HEK293 (cell line): ENCODE data around the gene SRSF11.

Experiments used
- CTCF ChIA-PET: fragments of 350-600 bp; formaldehyde crosslinking; extraction: SDS; loops from one replicate; lab custom pipeline; 2021; ENCODE audit warnings: antibody characterized with exemption; lab: Yijun Ruan, JAX
- POLR2A ChIA-PET: fragments of 300-600 bp; formaldehyde crosslinking; extraction: SDS; loops from one replicate; lab custom pipeline; 2020; ENCODE audit warnings: antibody characterized with exemption, inconsistent platforms; lab: Yijun Ruan, JAX
- H3K27ac ChIP-seq: fragments of 200-500 bp; sonication (Bioruptor generic); 2 replicates; pipeline ENCODE4 v1.5.1; 2014; ENCODE audit warnings: low read depth, low read length, control low read depth, inconsistent platforms; ENCODE audit errors: extremely low read depth
- H3K36me3 ChIP-seq, 2 experiments: fragments of 200-500 bp in 1 of 2; sonication (Bioruptor generic) in 1 of 2; 1 replicate in 1 of 2; 2 replicates in 1 of 2; pipeline ENCODE4 v1.5.1; 2014 to 2017; ENCODE audit warnings: inconsistent platforms in 2 of 2, low read length in 2 of 2; ENCODE audit not compliant: control insufficient read depth in 2 of 2, insufficient read depth in 1 of 2
- H3K4me1 ChIP-seq: fragments of 200-500 bp; sonication (Bioruptor generic); 2 replicates; pipeline ENCODE4 v1.5.1; 2014; ENCODE audit warnings: mild to moderate bottlenecking, low read length, inconsistent platforms; ENCODE audit not compliant: control insufficient read depth, insufficient read depth
- H3K4me3 ChIP-seq: 2 replicates; pipeline ENCODE4 v1.5.1; 2011; ENCODE audit warnings: low read depth, mild to moderate bottlenecking, control low read depth, low read length, moderate library complexity
- H3K9me3 ChIP-seq: fragments of 200-500 bp; sonication (Bioruptor generic); 2 replicates; pipeline ENCODE4 v1.5.1; 2014; ENCODE audit warnings: low read depth, low read length, inconsistent platforms; ENCODE audit not compliant: control insufficient read depth, insufficient read depth
- GLI2 ChIP-seq: fragments of 450-650 bp; formaldehyde crosslinking; IDR thresholded peaks from 2 replicates; pipeline ENCODE4; 2017; ENCODE audit warnings: missing biosample characterization, missing genetic modification characterization, low read depth, borderline replicate concordance
- GLIS2 ChIP-seq: fragments of 450-650 bp; formaldehyde crosslinking; IDR thresholded peaks from 2 replicates; pipeline ENCODE4 v1.5.1; 2016; ENCODE audit warnings: missing biosample characterization, missing genetic modification characterization
- MYNN ChIP-seq: fragments of 450-650 bp; formaldehyde crosslinking; IDR thresholded peaks from 2 replicates; pipeline ENCODE4 v1.5.1; 2016; ENCODE audit warnings: missing biosample characterization, missing genetic modification characterization, borderline replicate concordance
- OSR2 ChIP-seq: fragments of 450-650 bp; formaldehyde crosslinking; IDR thresholded peaks from 2 replicates; pipeline ENCODE4 v1.5.1; 2016; ENCODE audit warnings: missing biosample characterization, missing genetic modification characterization
- REPIN1 ChIP-seq: fragments of 450-650 bp; formaldehyde crosslinking; IDR thresholded peaks from 2 replicates; pipeline ENCODE4 v1.5.1; 2017; ENCODE audit warnings: missing biosample characterization, missing genetic modification characterization, low read depth
- SCRT2 ChIP-seq: fragments of 450-650 bp; formaldehyde crosslinking; IDR thresholded peaks from 2 replicates; pipeline ENCODE4 v1.5.1; 2016; ENCODE audit warnings: missing biosample characterization, missing genetic modification characterization
- ZBTB20 ChIP-seq: fragments of 450-650 bp; formaldehyde crosslinking; IDR thresholded peaks from 2 replicates; pipeline ENCODE4 v1.5.1; 2016; ENCODE audit warnings: missing biosample characterization, missing genetic modification characterization
- ZIC2 ChIP-seq: fragments of 450-650 bp; formaldehyde crosslinking; IDR thresholded peaks from 2 replicates; pipeline ENCODE4 v1.5.1; 2016; ENCODE audit warnings: missing biosample characterization, missing genetic modification characterization
- ZNF169 ChIP-seq: fragments of 450-650 bp; formaldehyde crosslinking; IDR thresholded peaks from 2 replicates; pipeline ENCODE4 v1.5.1; 2016; ENCODE audit warnings: missing biosample characterization, missing genetic modification characterization
- ZNF311 ChIP-seq: fragments of 450-650 bp; formaldehyde crosslinking; IDR thresholded peaks from 2 replicates; pipeline ENCODE4 v1.5.1; 2017; ENCODE audit warnings: missing biosample characterization, missing genetic modification characterization, borderline replicate concordance
- ZNF341 ChIP-seq: fragments of 450-650 bp; formaldehyde crosslinking; IDR thresholded peaks from 2 replicates; pipeline ENCODE4; 2016; ENCODE audit warnings: low read depth, missing biosample characterization, missing genetic modification characterization
- ZNF366 ChIP-seq: fragments of 450-650 bp; formaldehyde crosslinking; conservative IDR thresholded peaks from 2 replicates; pipeline ENCODE4 v1.5.1; 2016; ENCODE audit warnings: missing biosample characterization, missing genetic modification characterization
- ZNF394 ChIP-seq: fragments of 450-650 bp; formaldehyde crosslinking; IDR thresholded peaks from 2 replicates; pipeline ENCODE4 v1.5.1; 2016; ENCODE audit warnings: missing biosample characterization, missing genetic modification characterization, mild to moderate bottlenecking, moderate library complexity, borderline replicate concordance
- ZNF404 ChIP-seq: fragments of 450-650 bp; formaldehyde crosslinking; IDR thresholded peaks from 2 replicates; pipeline ENCODE4 v1.5.1; 2017; ENCODE audit warnings: missing biosample characterization, missing genetic modification characterization
- ZNF548 ChIP-seq: fragments of 450-650 bp; formaldehyde crosslinking; IDR thresholded peaks from 2 replicates; pipeline ENCODE4 v1.5.1; 2016; ENCODE audit warnings: missing biosample characterization, missing genetic modification characterization
- ZNF571 ChIP-seq: fragments of 450-650 bp; formaldehyde crosslinking; IDR thresholded peaks from 2 replicates; pipeline ENCODE4 v1.5.0; 2017; ENCODE audit warnings: missing biosample characterization, missing genetic modification characterization
- ZNF585B ChIP-seq: fragments of 450-650 bp; formaldehyde crosslinking; IDR thresholded peaks from 2 replicates; pipeline ENCODE4 v1.5.1; 2016; ENCODE audit warnings: missing biosample characterization, missing genetic modification characterization
- ZNF596 ChIP-seq: fragments of 450-650 bp; IDR thresholded peaks from 2 replicates; pipeline ENCODE4 v1.5.0; 2018; ENCODE audit warnings: missing biosample characterization, mild to moderate bottlenecking, missing genetic modification characterization, moderate library complexity
- ZNF623 ChIP-seq: fragments of 450-650 bp; formaldehyde crosslinking; IDR thresholded peaks from 2 replicates; pipeline ENCODE4 v1.5.1; 2016; ENCODE audit warnings: missing biosample characterization, missing genetic modification characterization
- ZNF785 ChIP-seq: fragments of 450-650 bp; formaldehyde crosslinking; IDR thresholded peaks from 2 replicates; pipeline ENCODE4 v1.5.1; 2016; ENCODE audit warnings: missing biosample characterization, missing genetic modification characterization
- ZNF791 ChIP-seq: fragments of 450-650 bp; formaldehyde crosslinking; IDR thresholded peaks from 2 replicates; pipeline ENCODE4 v1.5.1; 2016; ENCODE audit warnings: missing biosample characterization, missing genetic modification characterization
- ZSCAN30 ChIP-seq: fragments of 450-650 bp; IDR thresholded peaks from 2 replicates; pipeline ENCODE4 v1.5.1; 2018; ENCODE audit warnings: missing biosample characterization, mild to moderate bottlenecking, missing genetic modification characterization, moderate library complexity
- TF ChIP-seq, protein P1 (sequence below): fragments of 450-650 bp; formaldehyde crosslinking; IDR thresholded peaks from 2 replicates; pipeline ENCODE4 v1.5.1; 2016; ENCODE audit warnings: missing biosample characterization, missing genetic modification characterization
- TF ChIP-seq, protein P2 (sequence below): fragments of 450-650 bp; IDR thresholded peaks from 2 replicates; pipeline ENCODE4 v1.5.1; 2018; ENCODE audit warnings: missing biosample characterization, mild to moderate bottlenecking, missing genetic modification characterization
- TF ChIP-seq, protein P3 (sequence below): fragments of 450-650 bp; formaldehyde crosslinking; IDR thresholded peaks from 2 replicates; pipeline ENCODE4 v1.5.1; 2016; ENCODE audit warnings: missing biosample characterization, missing genetic modification characterization
- TF ChIP-seq, protein P4 (sequence below): fragments of 450-650 bp; formaldehyde crosslinking; IDR thresholded peaks from 2 replicates; pipeline ENCODE4 v1.5.1; 2017; ENCODE audit warnings: missing biosample characterization, missing genetic modification characterization

The SRSF11 gene

DNA sequence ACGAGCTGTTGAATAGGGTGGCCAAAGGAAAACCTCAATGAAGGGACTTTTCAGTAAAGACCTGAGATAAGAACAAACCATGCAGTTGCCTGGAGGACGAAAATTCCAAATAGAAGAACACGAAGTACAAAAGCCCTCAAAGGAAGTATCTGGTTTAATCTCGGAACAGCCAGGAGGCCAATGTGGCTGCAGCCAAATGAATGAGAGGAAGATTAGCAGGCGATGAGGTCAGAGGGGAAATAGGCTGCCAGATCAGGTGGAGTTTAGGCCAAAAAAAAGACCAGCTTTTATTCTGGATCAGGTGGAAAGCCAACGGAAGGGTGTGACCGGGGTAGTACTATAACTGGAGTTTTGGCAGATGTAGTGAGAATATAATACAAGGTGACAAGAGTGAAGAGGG is 43.7 kb downstream of the SRSF11 start:
- Histone ChIP-seq H3K9me3 (no peaks in the 10 kb centered on the region), H3K4me3 (no peak overlapping the region), H3K27ac (no peak overlapping the region), H3K4me1 (no peaks in the 10 kb centered on the region), H3K36me3 (peaks cover 4 to 28% of the 10 kb centered on the region in 2 experiments; a peak in 2 of 3 replicates)
- CTCF ChIA-PET: no interaction called here
- TF ChIP-seq, protein P1, sequence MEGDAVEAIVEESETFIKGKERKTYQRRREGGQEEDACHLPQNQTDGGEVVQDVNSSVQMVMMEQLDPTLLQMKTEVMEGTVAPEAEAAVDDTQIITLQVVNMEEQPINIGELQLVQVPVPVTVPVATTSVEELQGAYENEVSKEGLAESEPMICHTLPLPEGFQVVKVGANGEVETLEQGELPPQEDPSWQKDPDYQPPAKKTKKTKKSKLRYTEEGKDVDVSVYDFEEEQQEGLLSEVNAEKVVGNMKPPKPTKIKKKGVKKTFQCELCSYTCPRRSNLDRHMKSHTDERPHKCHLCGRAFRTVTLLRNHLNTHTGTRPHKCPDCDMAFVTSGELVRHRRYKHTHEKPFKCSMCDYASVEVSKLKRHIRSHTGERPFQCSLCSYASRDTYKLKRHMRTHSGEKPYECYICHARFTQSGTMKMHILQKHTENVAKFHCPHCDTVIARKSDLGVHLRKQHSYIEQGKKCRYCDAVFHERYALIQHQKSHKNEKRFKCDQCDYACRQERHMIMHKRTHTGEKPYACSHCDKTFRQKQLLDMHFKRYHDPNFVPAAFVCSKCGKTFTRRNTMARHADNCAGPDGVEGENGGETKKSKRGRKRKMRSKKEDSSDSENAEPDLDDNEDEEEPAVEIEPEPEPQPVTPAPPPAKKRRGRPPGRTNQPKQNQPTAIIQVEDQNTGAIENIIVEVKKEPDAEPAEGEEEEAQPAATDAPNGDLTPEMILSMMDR (tag by site-specific recombination): no peak
- TF ChIP-seq ZNF571 (tag by site-specific recombination) (no peak), ZNF548 (no peak), ZNF623 (tag by site-specific recombination) (no peak), ZNF169 (tag by site-specific recombination) (no peak), OSR2 (no peak), ZNF366 (no peak), GLI2 (no peak), GLIS2 (no peak), ZNF394 (no peak), ZNF404 (tag by site-specific recombination) (no peak), ZSCAN30 (tag by site-specific recombination) (no peak), ZNF341 (tag by site-specific recombination) (no peak)
- TF ChIP-seq, protein P2, sequence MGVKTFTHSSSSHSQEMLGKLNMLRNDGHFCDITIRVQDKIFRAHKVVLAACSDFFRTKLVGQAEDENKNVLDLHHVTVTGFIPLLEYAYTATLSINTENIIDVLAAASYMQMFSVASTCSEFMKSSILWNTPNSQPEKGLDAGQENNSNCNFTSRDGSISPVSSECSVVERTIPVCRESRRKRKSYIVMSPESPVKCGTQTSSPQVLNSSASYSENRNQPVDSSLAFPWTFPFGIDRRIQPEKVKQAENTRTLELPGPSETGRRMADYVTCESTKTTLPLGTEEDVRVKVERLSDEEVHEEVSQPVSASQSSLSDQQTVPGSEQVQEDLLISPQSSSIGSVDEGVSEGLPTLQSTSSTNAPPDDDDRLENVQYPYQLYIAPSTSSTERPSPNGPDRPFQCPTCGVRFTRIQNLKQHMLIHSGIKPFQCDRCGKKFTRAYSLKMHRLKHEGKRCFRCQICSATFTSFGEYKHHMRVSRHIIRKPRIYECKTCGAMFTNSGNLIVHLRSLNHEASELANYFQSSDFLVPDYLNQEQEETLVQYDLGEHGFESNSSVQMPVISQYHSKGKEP (tag by site-specific recombination): no peak
- TF ChIP-seq, protein P3, sequence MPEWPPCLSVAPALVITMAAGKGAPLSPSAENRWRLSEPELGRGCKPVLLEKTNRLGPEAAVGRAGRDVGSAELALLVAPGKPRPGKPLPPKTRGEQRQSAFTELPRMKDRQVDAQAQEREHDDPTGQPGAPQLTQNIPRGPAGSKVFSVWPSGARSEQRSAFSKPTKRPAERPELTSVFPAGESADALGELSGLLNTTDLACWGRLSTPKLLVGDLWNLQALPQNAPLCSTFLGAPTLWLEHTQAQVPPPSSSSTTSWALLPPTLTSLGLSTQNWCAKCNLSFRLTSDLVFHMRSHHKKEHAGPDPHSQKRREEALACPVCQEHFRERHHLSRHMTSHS: no peak
- POLR2A ChIA-PET: interaction anchor here (0.5 kb wide), 1 partner anchor 58 kb away, joined by 3 read pairs; no protein-coding TSS in a partner anchor

DNA sequence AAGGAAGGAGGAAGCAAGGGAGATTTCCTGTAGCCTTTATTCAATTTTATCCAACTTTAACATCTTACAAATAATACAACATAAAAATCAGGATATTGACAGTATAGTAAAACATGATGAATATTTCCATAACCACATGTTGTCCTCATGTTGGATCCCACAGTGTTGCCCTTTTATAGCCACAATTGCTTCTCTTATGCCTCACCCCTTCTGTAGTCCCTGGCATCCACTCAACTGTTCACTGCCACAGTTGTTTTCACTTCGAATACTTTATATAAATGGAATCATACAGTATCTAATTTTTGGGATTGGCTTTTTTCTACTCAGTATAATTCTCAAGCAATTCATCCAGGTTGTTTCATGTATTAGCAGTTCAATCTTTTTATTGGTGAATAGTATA is 44.8 kb downstream of the SRSF11 start:
- POLR2A ChIA-PET: no interaction called here
- CTCF ChIA-PET: no interaction called here
- TF ChIP-seq SCRT2 (tag by site-specific recombination) (0 out of 2 replicates have a peak, but pooled peaks have one; percentile 17), ZNF791 (tag by site-specific recombination) (no peak)
- no peaks in the 10 kb centered on the region for H3K4me1 ChIP-seq
- no peak overlapping the region for H3K4me3 ChIP-seq
- H3K9me3 ChIP-seq: no peaks in the 10 kb centered on the region
- peaks cover 4 to 25% of the 10 kb centered on the region in 2 experiments; a peak in 2 of 3 replicates for H3K36me3 ChIP-seq
- H3K27ac ChIP-seq: no peak overlapping the region

DNA sequence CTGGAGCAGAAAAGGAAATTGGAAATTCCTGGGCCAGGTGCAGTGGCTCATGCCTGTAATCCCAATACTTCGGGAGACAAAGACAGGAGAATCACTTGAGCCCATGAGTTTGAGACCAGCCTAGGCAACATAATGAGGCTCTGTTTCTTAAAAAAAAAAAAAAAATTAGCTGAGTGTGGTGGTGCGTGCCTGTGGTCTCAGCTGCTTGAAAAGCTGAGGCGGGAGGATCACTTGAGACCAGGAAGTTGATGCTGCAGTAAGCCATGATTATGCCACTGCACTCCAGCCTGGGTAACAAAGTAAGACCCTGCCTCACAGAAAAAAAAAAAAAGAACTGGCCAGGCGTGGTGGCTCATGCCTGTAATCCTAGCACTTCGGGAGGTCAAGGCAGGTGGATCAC is 56.7 kb downstream of the SRSF11 start:
- peaks cover 9 to 24% of the 10 kb centered on the region in 2 experiments for H3K36me3 ChIP-seq
- H3K4me1 ChIP-seq: no peaks in the 10 kb centered on the region
- H3K4me3 ChIP-seq: no peak overlapping the region
- H3K27ac ChIP-seq: no peak overlapping the region
- ChIA-PET CTCF (interaction anchor here (0.6 kb wide), 1 partner anchor 703 kb away, joined by 3 read pairs; no protein-coding TSS in a partner anchor), POLR2A (interaction anchor here (0.7 kb wide), 1 partner anchor 70 kb away, joined by 3 read pairs; no protein-coding TSS in a partner anchor)
- no peaks in the 10 kb centered on the region for H3K9me3 ChIP-seq
- no peak for TF ChIP-seq ZNF311 (tag by site-specific recombination)
- no peak for TF ChIP-seq ZIC2
- TF ChIP-seq ZNF596 (tag by site-specific recombination): no peak
- no peak for TF ChIP-seq ZBTB20 (tag by site-specific recombination)
- no peak for TF ChIP-seq REPIN1 (tag by site-specific recombination)
- no peak for TF ChIP-seq ZNF785 (tag by site-specific recombination)
- no peak for TF ChIP-seq MYNN (tag by site-specific recombination)
- TF ChIP-seq ZNF585B (tag by site-specific recombination): no peak
- TF ChIP-seq, protein P4, sequence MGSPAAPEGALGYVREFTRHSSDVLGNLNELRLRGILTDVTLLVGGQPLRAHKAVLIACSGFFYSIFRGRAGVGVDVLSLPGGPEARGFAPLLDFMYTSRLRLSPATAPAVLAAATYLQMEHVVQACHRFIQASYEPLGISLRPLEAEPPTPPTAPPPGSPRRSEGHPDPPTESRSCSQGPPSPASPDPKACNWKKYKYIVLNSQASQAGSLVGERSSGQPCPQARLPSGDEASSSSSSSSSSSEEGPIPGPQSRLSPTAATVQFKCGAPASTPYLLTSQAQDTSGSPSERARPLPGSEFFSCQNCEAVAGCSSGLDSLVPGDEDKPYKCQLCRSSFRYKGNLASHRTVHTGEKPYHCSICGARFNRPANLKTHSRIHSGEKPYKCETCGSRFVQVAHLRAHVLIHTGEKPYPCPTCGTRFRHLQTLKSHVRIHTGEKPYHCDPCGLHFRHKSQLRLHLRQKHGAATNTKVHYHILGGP (tag by site-specific recombination): no peak
